Endodermal cell (in vitro differentiated cells): ENCODE data around the gene RNF181. TPM values are rescaled to one million over a fixed set of nuclear protein-coding genes. Genes with fewer than 3 reads are reported as not detected.
A peak's percentile ranks its signal among the peaks of the same experiment; 100 is the strongest.

ENCODE experiments used
- DNase-seq: peaks from one replicate; pipeline ENCODE4 v3.0.0-alpha.2; 2017
- H3K27ac ChIP-seq: 2 replicates; pipeline ENCODE4 v1.5.1; 2013; ENCODE audit warnings: mild to moderate bottlenecking, low read depth, low read length, moderate library complexity
- H3K27me3 ChIP-seq: 2 replicates; pipeline ENCODE4 v1.6.1; 2013; ENCODE audit warnings: mild to moderate bottlenecking, low read length, moderate library complexity; ENCODE audit not compliant: insufficient read depth, control insufficient read depth, poor library complexity, severe bottlenecking
- H3K36me3 ChIP-seq: 2 replicates; pipeline ENCODE4 v1.7.0; 2013; ENCODE audit warnings: mild to moderate bottlenecking, low read length, moderate library complexity; ENCODE audit not compliant: control insufficient read depth, insufficient read depth
- H3K4me1 ChIP-seq: one replicate; pipeline ENCODE4 v1.7.0; 2013; ENCODE audit warnings: low read length; ENCODE audit not compliant: control insufficient read depth, insufficient read depth
- H3K4me3 ChIP-seq: 2 replicates; pipeline ENCODE4 v1.5.1; 2013; ENCODE audit warnings: mild to moderate bottlenecking, low read length, moderate library complexity
- H3K9ac ChIP-seq: 2 replicates; pipeline ENCODE4 v1.6.1; 2013; ENCODE audit warnings: mild to moderate bottlenecking, low read length, moderate library complexity; ENCODE audit not compliant: poor library complexity, severe bottlenecking; ENCODE audit errors: extremely low read depth
- H3K9me3 ChIP-seq: 2 replicates; pipeline ENCODE4 v1.6.1; 2013; ENCODE audit warnings: mild to moderate bottlenecking, low read length, moderate library complexity; ENCODE audit not compliant: control insufficient read depth
- H3K27ac Mint-ChIP-seq: 2 replicates; pipeline ENCODE4 v1.8.0; 2020; ENCODE audit warnings: mixed read lengths
- H3K27me3 Mint-ChIP-seq: 2 replicates; pipeline ENCODE4 v1.8.0; 2021; ENCODE audit warnings: mild to moderate bottlenecking, mixed read lengths; ENCODE audit not compliant: insufficient read depth
- H3K36me3 Mint-ChIP-seq: 2 replicates; pipeline ENCODE4 v1.8.0; 2020; ENCODE audit warnings: low read depth, mixed read lengths
- H3K4me1 Mint-ChIP-seq: 2 replicates; pipeline ENCODE4 v1.8.0; 2020; ENCODE audit warnings: mixed read lengths
- H3K4me3 Mint-ChIP-seq: 2 replicates; pipeline ENCODE4 v1.8.0; 2020; ENCODE audit warnings: mild to moderate bottlenecking, moderate library complexity, mixed read lengths
- H3K9me3 Mint-ChIP-seq: 2 replicates; pipeline ENCODE4 v1.8.0; 2020; ENCODE audit warnings: mild to moderate bottlenecking, mixed read lengths
- CTCF ChIP-seq: fragments of 200-600 bp; sonication (generic); conservative IDR thresholded peaks from 2 replicates; pipeline ENCODE4 v1.5.0; 2021; ENCODE audit warnings: antibody characterized with exemption, mild to moderate bottlenecking
- WGBS, 2 experiments: methylation state at CpG; one replicate each; pipeline versions ENCODE4 v1.1.5 to v1.1.7; 2013; ENCODE audit warnings: missing lambda C conversion rate in 2 of 2, mixed read lengths in 1 of 2; ENCODE audit not compliant: insufficient coverage in 1 of 2, insufficient read length in 1 of 2; 5-methylcytosine and 5-hydroxymethylcytosine counted together
- total RNA-seq, 2 donors: library from RNA; stranded (reverse); fragmentation: NEBNext Ultra II Directional in 1 of 2; extraction: Animal tissue kit (Norgen Biotek cat#: 25700) in 1 of 2; gene quantifications; 2 replicates in 1 of 2; 3 replicates in 1 of 2; pipeline ENCODE4 v1.2.1, GENCODE V29; 2021

RNF181 gene
- total RNA-seq, 2 donors from 2014 or later, result 113 to 118 TPM

- no peaks in the 10 kb centered on the region for H3K9me3 Mint-ChIP-seq
These were observed 43.6 kb upstream of the RNF181 start for GRCh38 chr2:85551698-85552678.

GRCh38 chr2:85553184-85553583, 42.4 kb upstream of the RNF181 start:
- H3K36me3 ChIP-seq, result peaks cover 89% of the 10 kb centered on the region
- no peak for TF ChIP-seq CTCF
- WGBS, 2 experiments, result 83 to 85% methylated on average over 4 to 6 of the region's 6 CpGs
- H3K27ac Mint-ChIP-seq, result no peak overlapping the region
- no peak overlapping the region for H3K9ac ChIP-seq
- H3K9me3 Mint-ChIP-seq, result no peaks in the 10 kb centered on the region
- H3K9me3 ChIP-seq, result no peaks in the 10 kb centered on the region
- H3K27me3 Mint-ChIP-seq, result no peaks in the 10 kb centered on the region
- H3K4me3 Mint-ChIP-seq, result no peak overlapping the region
- no peak overlapping the region for H3K4me3 ChIP-seq
- H3K27me3 ChIP-seq, result no peaks in the 10 kb centered on the region
- H3K4me1 ChIP-seq, result no peaks in the 10 kb centered on the region
- peaks cover 6% of the 10 kb centered on the region for H3K4me1 Mint-ChIP-seq
- H3K27ac ChIP-seq, result no peak overlapping the region
- peaks cover 87% of the 10 kb centered on the region for H3K36me3 Mint-ChIP-seq
- no peak for DNase-seq

More at GRCh38 chr2:85551698-85552678, 43.6 kb upstream of the RNF181 start:
- Histone ChIP-seq H3K4me1 (no peaks in the 10 kb centered on the region), H3K36me3 (peaks cover 90% of the 10 kb centered on the region), H3K9me3 (no peaks in the 10 kb centered on the region), H3K9ac (no peak overlapping the region), H3K27ac (no peak overlapping the region), H3K4me3 (no peak overlapping the region), H3K27me3 (no peaks in the 10 kb centered on the region)
- DNase-seq, result peak; percentile 96
- H3K36me3 Mint-ChIP-seq, result peaks cover 84% of the 10 kb centered on the region
- TF ChIP-seq CTCF, result peak; percentile 96
- H3K4me3 Mint-ChIP-seq, result no peak overlapping the region
- peak overlapping the region; percentile 16 for H3K27ac Mint-ChIP-seq
- H3K27me3 Mint-ChIP-seq, result no peaks in the 10 kb centered on the region
- 84 to 100% methylated on average over 1 to 9 of the region's 9 CpGs for WGBS, 2 experiments
- H3K4me1 Mint-ChIP-seq, result peaks cover 6% of the 10 kb centered on the region

GRCh38 chr2:85554980-85555612, 40.4 kb upstream of the RNF181 start:
- Mint-ChIP-seq H3K27me3 (no peaks in the 10 kb centered on the region), H3K27ac (no peak overlapping the region), H3K9me3 (no peaks in the 10 kb centered on the region), H3K4me1 (peaks cover 9% of the 10 kb centered on the region), H3K36me3 (peaks cover 81% of the 10 kb centered on the region), H3K4me3 (no peak overlapping the region)
- Histone ChIP-seq H3K9me3 (no peaks in the 10 kb centered on the region), H3K27ac (no peak overlapping the region), H3K27me3 (no peaks in the 10 kb centered on the region), H3K4me3 (no peak overlapping the region), H3K36me3 (peaks cover 80% of the 10 kb centered on the region), H3K4me1 (no peaks in the 10 kb centered on the region), H3K9ac (no peak overlapping the region)
- DNase-seq, result no peak
- TF ChIP-seq CTCF, result no peak
- WGBS, 2 experiments, result 85% methylated on average over 3 of the region's 3 CpGs; no CpG with 5 or more reads in 1 of the 2 experiments
